ENCODE measurements around the gene WNT3A.

GRCh38 chr1:228023294-228023639 is 16.5 kb downstream of the WNT3A start:
- TF ChIP-seq TCF12 (IDR thresholded peaks at IDR 0.05) (no peak), CTCF (IDR thresholded peaks at IDR 0.05) (no peak), GABPA (IDR thresholded peaks at IDR 0.05; ENCODE audit: low read depth) (no peak), YY1 (IDR thresholded peaks at IDR 0.05; ENCODE audit: low read depth) (no peak), POLR2AphosphoS5 (IDR thresholded peaks at IDR 0.05; ENCODE audit: low read depth, low read length) (no peak), NFIC (IDR thresholded peaks at IDR 0.05; ENCODE audit: borderline replicate concordance) (no peak), RCOR1 (IDR thresholded peaks at IDR 0.05; ENCODE audit: low read length) (no peak), EP300 (IDR thresholded peaks at IDR 0.05; ENCODE audit: borderline replicate concordance in 1 of 2, low read depth in 1 of 2, low read length in 1 of 2) (no peak), EZH2phosphoT487 (IDR thresholded peaks at IDR 0.05; ENCODE audit: borderline replicate concordance, low read depth) (no peak)

Measured in SK-N-SH (cell line).